Breast epithelium (tissue), 4 donors: ENCODE measurements around the gene OSBPL5. TPM values are rescaled to one million over a fixed set of nuclear protein-coding genes. Genes with fewer than 3 reads are reported as not detected.

Source experiments
- DNase-seq, 2 donors: peaks; one replicate each; pipeline ENCODE4 v3.0.0-alpha.2; 2019; ENCODE audit warnings: low spot score in 2 of 2
- H3K27ac ChIP-seq, 2 donors: fragments of 200-600 bp; sonication (generic) in 1 of 2; one replicate each; pipeline ENCODE4 v1.5.1; 2016 to 2019; ENCODE audit warnings: mild to moderate bottlenecking in 1 of 2
- H3K27me3 ChIP-seq, 2 donors: fragments of 200-600 bp; sonication (generic) in 1 of 2; one replicate each; pipeline versions ENCODE4 v1.5.1 to v1.6.0; 2017 to 2019; ENCODE audit warnings: control low read depth in 1 of 2, mild to moderate bottlenecking in 1 of 2
- H3K36me3 ChIP-seq: fragments of 200-600 bp; one replicate; pipeline ENCODE4 v1.5.1; 2019
- H3K4me1 ChIP-seq, 2 donors: fragments of 200-600 bp; sonication (generic); one replicate each; pipeline ENCODE4 v1.5.1; 2016 to 2019; ENCODE audit warnings: control low read depth in 1 of 2
- H3K4me3 ChIP-seq, 3 donors: fragments of 200-600 bp; sonication (generic); 1 replicate in 2 of 3; 2 replicates in 1 of 3; pipeline ENCODE4 v1.5.1; 2016 to 2019; ENCODE audit warnings: mild to moderate bottlenecking in 3 of 3, moderate library complexity in 2 of 3
- H3K9me3 ChIP-seq, 2 donors: fragments of 200-600 bp; sonication (generic) in 1 of 2; one replicate each; pipeline ENCODE4 v1.5.1; 2016 to 2019; ENCODE audit warnings: control low read depth in 1 of 2
- POLR2A ChIP-seq: fragments of 450-650 bp; IDR thresholded peaks from one replicate; pipeline ENCODE4 v1.6.1; 2016; ENCODE audit warnings: antibody characterized with exemption, mild to moderate bottlenecking, moderate library complexity
- POLR2AphosphoS5 ChIP-seq, 3 donors: sonication (generic); formaldehyde crosslinking; IDR thresholded peaks; one replicate each; pipeline ENCODE4 v1.6.1; 2017; ENCODE audit warnings: antibody characterized with exemption in 3 of 3
- intact Hi-C: fragments of 100-400 bp; cut with DNase I; formaldehyde crosslinking; loops from one replicate; pipeline ENCODE4 v1.15.1; 2023; ENCODE audit warnings: low total_unique reads
- total RNA-seq, 3 donors: library from RNA; depleted of rRNA; stranded (reverse); fragments of >200 nt; gene quantifications; one replicate each; pipeline ENCODE4 v1.1.0, GENCODE V29; 2016
- TF ChIP-seq, protein P1 (sequence below), 3 donors: fragments of 450-650 bp; IDR thresholded peaks; one replicate each; pipeline ENCODE4 v1.5.1; 2016 to 2017; ENCODE audit warnings: antibody characterized with exemption in 3 of 3, mild to moderate bottlenecking in 3 of 3, moderate library complexity in 3 of 3

Gene OSBPL5, protein sequence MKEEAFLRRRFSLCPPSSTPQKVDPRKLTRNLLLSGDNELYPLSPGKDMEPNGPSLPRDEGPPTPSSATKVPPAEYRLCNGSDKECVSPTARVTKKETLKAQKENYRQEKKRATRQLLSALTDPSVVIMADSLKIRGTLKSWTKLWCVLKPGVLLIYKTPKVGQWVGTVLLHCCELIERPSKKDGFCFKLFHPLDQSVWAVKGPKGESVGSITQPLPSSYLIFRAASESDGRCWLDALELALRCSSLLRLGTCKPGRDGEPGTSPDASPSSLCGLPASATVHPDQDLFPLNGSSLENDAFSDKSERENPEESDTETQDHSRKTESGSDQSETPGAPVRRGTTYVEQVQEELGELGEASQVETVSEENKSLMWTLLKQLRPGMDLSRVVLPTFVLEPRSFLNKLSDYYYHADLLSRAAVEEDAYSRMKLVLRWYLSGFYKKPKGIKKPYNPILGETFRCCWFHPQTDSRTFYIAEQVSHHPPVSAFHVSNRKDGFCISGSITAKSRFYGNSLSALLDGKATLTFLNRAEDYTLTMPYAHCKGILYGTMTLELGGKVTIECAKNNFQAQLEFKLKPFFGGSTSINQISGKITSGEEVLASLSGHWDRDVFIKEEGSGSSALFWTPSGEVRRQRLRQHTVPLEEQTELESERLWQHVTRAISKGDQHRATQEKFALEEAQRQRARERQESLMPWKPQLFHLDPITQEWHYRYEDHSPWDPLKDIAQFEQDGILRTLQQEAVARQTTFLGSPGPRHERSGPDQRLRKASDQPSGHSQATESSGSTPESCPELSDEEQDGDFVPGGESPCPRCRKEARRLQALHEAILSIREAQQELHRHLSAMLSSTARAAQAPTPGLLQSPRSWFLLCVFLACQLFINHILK
- 10 to 100 TPM; 25.3 to 64.2 (median 27.8) TPM for total RNA-seq

DNA sequence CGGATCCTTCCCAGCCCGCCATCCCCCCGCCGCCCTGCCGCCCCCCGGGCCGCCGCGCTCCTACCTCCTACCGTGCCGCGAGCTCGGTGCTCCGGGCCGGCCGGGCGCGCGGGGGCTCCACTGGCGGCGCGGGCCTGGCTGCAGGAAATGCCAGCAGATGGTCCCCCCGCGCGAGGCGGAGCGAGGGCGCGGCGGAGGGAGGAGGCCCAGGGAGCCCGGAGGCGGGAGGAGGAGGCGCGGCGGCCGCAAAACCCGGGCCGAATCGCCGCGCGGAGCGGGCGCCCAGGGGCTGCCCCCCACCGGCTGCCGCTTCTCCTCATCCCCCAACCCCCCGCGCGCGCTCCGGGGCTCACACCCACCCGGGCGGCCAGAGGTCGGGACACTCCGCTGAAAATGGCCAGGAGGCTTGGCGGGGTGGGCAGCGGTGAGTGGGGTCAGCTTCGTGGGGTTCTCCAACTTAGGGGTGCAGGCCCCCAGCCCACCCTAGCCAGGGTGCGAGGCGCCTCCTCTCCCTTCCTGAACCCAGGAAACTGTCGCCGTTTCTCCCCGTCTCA, at the start of gene OSBPL5:
TSS of gene OSBPL5 (minus strand) at position 159 of the 554 bp plus-strand sequence. CDS start 36,162 bp downstream, outside the sequence.
- TF ChIP-seq POLR2AphosphoS5 (IDR thresholded peaks at IDR 0.05): peak in 1 of 3 donors; percentile 22
- TF ChIP-seq POLR2A: no peak
- TF ChIP-seq, protein P1, sequence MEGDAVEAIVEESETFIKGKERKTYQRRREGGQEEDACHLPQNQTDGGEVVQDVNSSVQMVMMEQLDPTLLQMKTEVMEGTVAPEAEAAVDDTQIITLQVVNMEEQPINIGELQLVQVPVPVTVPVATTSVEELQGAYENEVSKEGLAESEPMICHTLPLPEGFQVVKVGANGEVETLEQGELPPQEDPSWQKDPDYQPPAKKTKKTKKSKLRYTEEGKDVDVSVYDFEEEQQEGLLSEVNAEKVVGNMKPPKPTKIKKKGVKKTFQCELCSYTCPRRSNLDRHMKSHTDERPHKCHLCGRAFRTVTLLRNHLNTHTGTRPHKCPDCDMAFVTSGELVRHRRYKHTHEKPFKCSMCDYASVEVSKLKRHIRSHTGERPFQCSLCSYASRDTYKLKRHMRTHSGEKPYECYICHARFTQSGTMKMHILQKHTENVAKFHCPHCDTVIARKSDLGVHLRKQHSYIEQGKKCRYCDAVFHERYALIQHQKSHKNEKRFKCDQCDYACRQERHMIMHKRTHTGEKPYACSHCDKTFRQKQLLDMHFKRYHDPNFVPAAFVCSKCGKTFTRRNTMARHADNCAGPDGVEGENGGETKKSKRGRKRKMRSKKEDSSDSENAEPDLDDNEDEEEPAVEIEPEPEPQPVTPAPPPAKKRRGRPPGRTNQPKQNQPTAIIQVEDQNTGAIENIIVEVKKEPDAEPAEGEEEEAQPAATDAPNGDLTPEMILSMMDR (IDR thresholded peaks at IDR 0.05): no peak
- Histone ChIP-seq H3K9me3 (no peaks in the 10 kb centered on the region), H3K4me1 (peaks cover 8 to 19% of the 10 kb centered on the region in 2 donors)

DNA sequence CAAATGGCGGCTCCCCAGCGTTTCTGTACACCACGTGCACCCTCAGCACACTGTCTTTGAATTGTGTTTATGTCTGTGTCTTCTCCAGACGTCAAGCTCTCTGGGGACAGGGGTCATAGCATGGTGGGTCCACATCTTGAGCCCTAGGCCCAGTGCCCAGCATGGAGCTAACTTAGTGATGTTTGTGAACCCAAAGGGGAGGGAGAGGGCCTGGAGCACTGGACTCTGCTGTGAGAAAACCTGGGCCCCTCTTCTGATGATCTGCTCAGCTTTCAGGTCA, 49.2 kb upstream of the OSBPL5 start:
- peaks cover 0 to 3% of the 10 kb centered on the region in 2 donors for H3K4me1 ChIP-seq
- H3K27me3 ChIP-seq: peaks cover 0 to 6% of the 10 kb centered on the region in 2 donors
- TF ChIP-seq POLR2AphosphoS5 (IDR thresholded peaks at IDR 0.05) (no peak), POLR2A (no peak)
- TF ChIP-seq, protein P1 (IDR thresholded peaks at IDR 0.05): no peak
- no peak overlapping the region for H3K27ac ChIP-seq
- no peak overlapping the region for H3K4me3 ChIP-seq
- peaks cover 9 to 16% of the 10 kb centered on the region in 2 donors for H3K9me3 ChIP-seq
- H3K36me3 ChIP-seq: no peaks in the 10 kb centered on the region
- no peak for DNase-seq
- intact Hi-C loops: loop anchor here (10.0 kb wide), 1 partner anchor 110 kb away; no protein-coding TSS in a partner anchor

More for the DNA sequence above, at the start of gene OSBPL5:
- Histone ChIP-seq H3K4me3 (peak within 1 kb of the TSS; percentile 65 to 81 (median 81)), H3K36me3 (no peaks in the 10 kb centered on the region), H3K27ac (peak within 1 kb of the TSS; percentile 72 to 90), H3K27me3 (no peaks in the 10 kb centered on the region)
- DNase-seq: peak; percentile 59 to 79
- intact Hi-C loops: no loop called here

DNA sequence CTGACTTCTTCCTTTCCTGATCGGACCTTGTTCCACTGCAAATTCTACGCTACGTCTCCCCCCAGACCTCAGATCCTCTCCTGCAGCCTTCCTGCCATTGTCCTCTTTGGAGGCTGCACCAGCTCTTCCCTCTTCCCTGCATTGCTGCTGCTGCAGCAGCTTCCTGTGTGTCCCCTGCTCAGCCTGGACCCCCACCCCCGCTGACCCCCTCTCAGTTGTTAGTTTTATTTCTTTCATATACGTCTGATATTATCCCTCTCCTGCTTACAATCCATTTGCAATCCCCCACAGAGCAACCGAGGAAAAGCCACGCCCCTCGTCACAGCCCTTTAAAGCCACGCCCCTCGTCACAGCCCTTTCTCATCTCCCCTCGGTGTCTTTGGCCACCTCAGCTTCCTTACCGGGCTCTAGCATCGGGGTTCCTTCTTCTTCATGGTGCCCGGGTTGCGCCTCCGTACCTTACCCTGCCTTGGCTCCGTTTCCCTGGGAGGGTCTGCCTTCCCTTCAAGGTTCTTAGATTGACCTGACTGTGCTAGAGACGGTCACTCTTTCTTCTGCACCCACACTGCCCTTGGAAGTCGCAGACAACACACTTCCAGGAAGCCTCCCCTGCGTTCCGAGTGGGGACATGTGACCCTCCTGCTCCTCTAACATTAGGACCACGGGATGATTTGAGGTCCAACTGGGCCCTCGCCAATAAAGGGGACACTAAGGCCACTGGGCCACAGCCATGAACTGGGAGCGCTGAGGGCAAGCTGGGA, 48.7 kb upstream of the OSBPL5 start:
- Histone ChIP-seq H3K36me3 (no peaks in the 10 kb centered on the region), H3K4me1 (peaks cover 0 to 3% of the 10 kb centered on the region in 2 donors), H3K27ac (no peak overlapping the region), H3K9me3 (peaks cover 9 to 16% of the 10 kb centered on the region in 2 donors), H3K27me3 (peaks cover 0 to 6% of the 10 kb centered on the region in 2 donors), H3K4me3 (no peak overlapping the region)
- TF ChIP-seq, protein P1 (IDR thresholded peaks at IDR 0.05): no peak
- TF ChIP-seq POLR2AphosphoS5 (IDR thresholded peaks at IDR 0.05): no peak
- TF ChIP-seq POLR2A: no peak
- DNase-seq: no peak
- intact Hi-C loops: loop anchor here (10.0 kb wide), 1 partner anchor 109 kb away; no protein-coding TSS in a partner anchor

DNA sequence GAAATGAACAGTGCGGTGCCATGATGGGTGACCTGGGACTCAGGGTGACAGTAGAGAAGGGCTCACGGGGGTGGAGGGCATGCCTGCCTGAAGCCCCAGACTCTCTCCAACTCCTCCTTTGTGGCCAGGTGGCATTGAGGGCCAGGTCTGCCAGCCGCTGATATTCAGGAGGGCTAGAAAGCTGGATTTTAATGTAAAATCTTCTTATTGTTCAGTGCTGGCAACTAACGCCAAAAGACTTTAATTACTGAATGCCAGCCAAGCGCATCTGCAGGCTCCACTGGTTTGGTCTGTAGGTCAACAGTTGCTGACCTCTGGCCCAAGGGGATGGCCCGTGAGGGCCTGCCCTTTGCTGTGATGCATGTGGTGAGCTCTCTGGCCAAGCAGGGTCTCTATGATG, 43.2 kb upstream of the OSBPL5 start:
- TF ChIP-seq, protein P1 (IDR thresholded peaks at IDR 0.05): no peak
- TF ChIP-seq POLR2A (no peak), POLR2AphosphoS5 (IDR thresholded peaks at IDR 0.05) (no peak)
- Histone ChIP-seq H3K4me3 (no peak overlapping the region), H3K9me3 (peaks cover 9 to 16% of the 10 kb centered on the region in 2 donors), H3K27ac (no peak overlapping the region), H3K4me1 (no peaks in the 10 kb centered on the region), H3K36me3 (no peaks in the 10 kb centered on the region), H3K27me3 (peaks cover 0 to 4% of the 10 kb centered on the region in 2 donors)
- intact Hi-C loops: no loop called here
- DNase-seq: no peak
